Suprapubic skin (tissue), 3 donors: ENCODE results near the gene SPATA32.

Experiments used
- CTCF ChIP-seq, 2 donors: fragments of 200-600 bp in 1 of 2; fragments of 450-650 bp in 1 of 2; sonication (generic) in 1 of 2; IDR thresholded peaks; one replicate each; pipeline ENCODE4 v1.5.1; 2016 to 2019; ENCODE audit warnings: antibody characterized with exemption in 2 of 2, mild to moderate bottlenecking in 1 of 2, moderate library complexity in 1 of 2
- POLR2A ChIP-seq, 2 donors: fragments of 450-650 bp; IDR thresholded peaks; one replicate each; pipeline ENCODE4 v1.6.1; 2017; ENCODE audit warnings: antibody characterized with exemption in 2 of 2, mild to moderate bottlenecking in 2 of 2, moderate library complexity in 2 of 2

- TF ChIP-seq CTCF (IDR thresholded peaks at IDR 0.05): no peak
- TF ChIP-seq POLR2A (IDR thresholded peaks at IDR 0.05): no peak
Observed at GRCh38 chr17:45232514-45233422, 29.1 kb downstream of the SPATA32 start.
